ENCODE data around the gene TNFSF8.

The TNFSF8 gene

DNA sequence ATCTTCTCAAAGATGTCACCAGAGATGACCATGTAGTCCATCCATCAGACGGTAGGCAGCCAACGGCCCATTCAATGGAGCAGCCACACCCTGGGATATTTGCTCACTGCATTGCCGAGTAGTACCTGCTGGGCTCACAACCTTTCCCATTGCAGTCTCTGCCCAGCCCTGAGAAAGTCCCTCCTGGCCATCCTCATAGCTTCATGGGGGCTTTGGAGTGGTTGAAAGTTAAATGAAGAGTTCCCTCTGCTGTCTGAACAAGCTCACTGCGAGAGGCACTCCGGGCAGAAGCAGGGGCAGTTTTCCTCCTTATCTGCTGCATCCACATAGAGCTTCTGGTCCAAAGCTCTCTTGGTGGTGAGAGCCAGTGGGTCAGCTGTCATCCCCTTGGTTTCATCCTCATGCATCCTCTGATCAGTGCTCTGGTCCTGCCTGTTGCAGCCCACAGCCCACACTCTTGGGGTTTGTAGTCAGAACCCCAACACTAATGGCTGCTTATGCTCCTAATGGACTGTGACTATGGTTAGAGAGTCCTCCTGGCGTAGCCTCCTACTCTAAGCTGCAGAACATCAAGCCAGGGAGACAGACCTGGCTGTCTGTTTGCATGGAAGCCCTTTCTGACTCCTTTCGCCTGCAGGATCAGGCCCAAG is 23.3 kb downstream of the TNFSF8 start:
- no peaks in the 10 kb centered on the region for H3K9me3 ChIP-seq (ENCODE audit: insufficient read depth, low read length)
- H3K27me3 ChIP-seq (ENCODE audit: insufficient read depth, insufficient read length) = peaks cover 14% of the 10 kb centered on the region
- TF ChIP-seq ZNF274 (IDR thresholded peaks at IDR 0.05; ENCODE audit: low read depth, low read length) (no peak), YY1 (IDR thresholded peaks at IDR 0.05; ENCODE audit: insufficient read depth, insufficient read length) (no peak), SUZ12 (IDR thresholded peaks at IDR 0.05; ENCODE audit: extremely low read depth, insufficient read depth, insufficient read length) (no peak)
- H3K9ac ChIP-seq (ENCODE audit: insufficient read length, low read depth) = peak overlapping the region; percentile 52
- peaks cover 16% of the 10 kb centered on the region for H3K4me1 ChIP-seq (ENCODE audit: insufficient read depth, insufficient read length)
- no peaks in the 10 kb centered on the region for H3K36me3 ChIP-seq (ENCODE audit: insufficient read depth, insufficient read length, low read length)
- peak; percentile 75 for DNase-seq (ENCODE audit: low read depth, low spot score)
- no peak overlapping the region for H3K4me3 ChIP-seq (ENCODE audit: insufficient read length, low read depth)

DNA sequence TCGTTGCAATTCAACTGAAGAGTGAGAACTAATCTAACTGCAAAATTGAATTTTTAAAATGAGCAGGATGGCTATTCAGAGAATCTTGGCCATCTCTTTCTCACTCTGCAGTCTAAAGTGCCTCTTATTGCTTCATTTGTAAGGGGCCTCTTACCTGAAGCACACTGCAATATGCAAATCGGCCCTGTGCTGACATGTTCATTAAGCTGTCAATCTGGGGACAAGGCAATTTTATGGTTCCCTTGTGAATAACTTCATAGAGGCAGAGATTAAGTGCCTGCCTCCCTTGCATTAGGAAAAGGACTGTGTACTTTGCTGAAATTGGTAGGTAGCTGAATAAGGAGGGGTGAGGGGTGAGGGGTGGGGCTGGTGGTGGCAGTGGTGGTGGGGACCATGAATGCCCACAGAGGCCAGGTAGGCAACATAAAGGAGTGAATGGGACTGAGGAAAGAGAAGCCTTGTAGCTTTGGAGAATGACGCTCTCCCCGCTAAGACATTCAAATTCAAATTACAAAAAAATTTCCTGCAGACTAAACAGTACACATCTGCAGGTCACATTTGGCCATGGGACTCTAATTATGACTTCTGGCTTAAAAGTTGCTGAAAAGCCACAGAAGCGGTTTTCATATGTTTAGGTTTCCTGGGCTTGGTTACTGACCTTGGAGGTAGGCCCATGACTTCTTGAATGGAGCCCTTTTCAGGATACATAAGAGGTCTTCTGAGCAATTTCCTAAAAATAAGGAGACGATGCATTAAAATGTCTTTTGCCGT is 25.0 kb downstream of the TNFSF8 start:
- TF ChIP-seq SUZ12 (IDR thresholded peaks at IDR 0.05; ENCODE audit: extremely low read depth, insufficient read depth, insufficient read length) (no peak), ZNF274 (IDR thresholded peaks at IDR 0.05; ENCODE audit: low read depth, low read length) (no peak), YY1 (IDR thresholded peaks at IDR 0.05; ENCODE audit: insufficient read depth, insufficient read length) (no peak)
- Histone ChIP-seq H3K4me1 (ENCODE audit: insufficient read depth, insufficient read length) (peaks cover 16% of the 10 kb centered on the region), H3K4me3 (ENCODE audit: insufficient read length, low read depth) (no peak overlapping the region), H3K27me3 (ENCODE audit: insufficient read depth, insufficient read length) (peaks cover 10% of the 10 kb centered on the region), H3K9ac (ENCODE audit: insufficient read length, low read depth) (no peak overlapping the region), H3K36me3 (ENCODE audit: insufficient read depth, insufficient read length, low read length) (no peaks in the 10 kb centered on the region), H3K9me3 (ENCODE audit: insufficient read depth, low read length) (no peaks in the 10 kb centered on the region)
- DNase-seq (ENCODE audit: low read depth, low spot score) = no peak

DNA sequence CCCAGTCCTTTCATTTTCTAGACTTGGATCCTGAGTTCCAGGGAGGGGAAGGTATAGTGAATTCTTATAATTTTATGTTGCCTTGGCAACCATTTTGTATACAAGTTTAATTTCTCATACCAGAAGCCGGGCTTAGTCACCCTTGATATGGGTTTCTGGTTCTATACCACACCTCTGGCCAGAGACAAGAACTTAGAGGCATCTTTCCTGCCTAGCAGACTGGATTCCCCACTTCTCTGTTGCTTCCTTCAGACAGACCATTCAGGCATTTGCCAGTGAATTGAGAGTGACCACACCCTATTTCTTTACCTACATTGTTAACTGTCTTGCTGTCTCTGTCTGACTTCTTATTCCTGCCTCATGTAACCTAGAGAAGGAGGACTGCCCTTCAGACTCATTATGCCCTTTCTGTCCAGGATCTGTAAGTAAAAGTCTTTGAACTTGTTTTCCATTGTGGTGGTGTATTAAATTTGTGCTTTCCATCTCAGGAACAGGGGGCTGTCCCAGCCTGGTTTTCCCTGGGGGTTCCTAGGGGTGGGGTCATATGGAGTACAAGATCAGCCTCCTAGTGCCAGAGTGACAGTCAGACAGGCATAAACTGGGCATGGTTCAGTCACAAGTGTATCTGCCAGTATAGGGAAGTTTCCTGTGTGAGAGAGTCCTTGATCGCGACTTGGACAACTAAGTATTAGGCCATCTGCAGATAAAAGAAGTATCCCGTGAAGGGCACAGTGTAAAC is 27.4 kb downstream of the TNFSF8 start:
- TF ChIP-seq ZNF274 (IDR thresholded peaks at IDR 0.05; ENCODE audit: low read depth, low read length) = no peak
- H3K9ac ChIP-seq (ENCODE audit: insufficient read length, low read depth) = no peak overlapping the region
- peaks cover 8% of the 10 kb centered on the region for H3K4me1 ChIP-seq (ENCODE audit: insufficient read depth, insufficient read length)
- H3K4me3 ChIP-seq (ENCODE audit: insufficient read length, low read depth) = no peak overlapping the region
- H3K9me3 ChIP-seq (ENCODE audit: insufficient read depth, low read length) = no peaks in the 10 kb centered on the region
- no peaks in the 10 kb centered on the region for H3K27me3 ChIP-seq (ENCODE audit: insufficient read depth, insufficient read length)
- no peaks in the 10 kb centered on the region for H3K36me3 ChIP-seq (ENCODE audit: insufficient read depth, insufficient read length, low read length)
- DNase-seq (ENCODE audit: low read depth, low spot score) = no peak

DNA sequence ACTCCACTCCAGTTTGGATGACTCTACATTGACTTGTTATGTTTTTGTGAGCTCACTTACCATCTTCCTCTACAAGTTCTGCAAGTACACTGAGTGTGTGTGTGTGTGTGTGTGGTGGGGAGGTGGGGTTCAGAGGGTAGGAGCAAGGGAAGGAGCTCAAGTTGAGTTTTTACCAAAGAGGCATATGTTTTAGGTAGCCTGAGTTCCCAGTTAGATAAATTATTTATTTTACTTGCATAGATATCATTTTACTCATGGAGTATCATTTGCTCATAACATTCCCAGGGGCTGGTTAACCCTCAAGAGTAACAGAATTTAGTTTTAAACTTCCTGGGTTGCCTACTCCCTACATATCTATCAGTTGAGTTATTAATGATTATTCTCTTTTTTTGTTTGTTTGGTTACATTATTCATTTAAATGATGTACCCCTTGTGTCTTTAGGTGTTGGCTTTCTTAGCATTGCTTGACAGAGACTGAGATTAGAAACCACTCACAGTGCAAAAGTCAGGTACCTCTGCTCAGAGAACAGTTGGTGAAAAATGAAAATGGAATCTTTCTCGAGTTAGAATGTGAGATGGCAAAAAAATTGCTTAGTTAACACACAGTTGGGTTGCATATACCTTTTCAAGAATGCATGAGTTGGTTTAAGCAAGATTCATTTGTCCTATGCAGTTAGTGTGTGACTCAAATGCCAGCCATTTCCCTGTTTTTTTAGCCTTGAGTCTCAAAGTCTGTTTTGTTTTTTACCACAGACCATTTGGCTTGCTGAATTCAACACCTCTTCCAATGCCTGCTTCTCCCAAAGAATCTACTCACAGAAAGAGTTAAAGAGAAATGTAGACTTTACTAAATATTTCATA is 29.2 kb downstream of the TNFSF8 start:
- H3K9me3 ChIP-seq (ENCODE audit: insufficient read depth, low read length) = no peaks in the 10 kb centered on the region
- H3K9ac ChIP-seq (ENCODE audit: insufficient read length, low read depth) = no peak overlapping the region
- H3K4me1 ChIP-seq (ENCODE audit: insufficient read depth, insufficient read length) = no peaks in the 10 kb centered on the region
- no peaks in the 10 kb centered on the region for H3K36me3 ChIP-seq (ENCODE audit: insufficient read depth, insufficient read length, low read length)
- DNase-seq (ENCODE audit: low read depth, low spot score) = no peak
- H3K27me3 ChIP-seq (ENCODE audit: insufficient read depth, insufficient read length) = no peaks in the 10 kb centered on the region
- no peak overlapping the region for H3K4me3 ChIP-seq (ENCODE audit: insufficient read length, low read depth)
- no peak for TF ChIP-seq SUZ12 (IDR thresholded peaks at IDR 0.05; ENCODE audit: extremely low read depth, insufficient read depth, insufficient read length)
- TF ChIP-seq ZNF274 (IDR thresholded peaks at IDR 0.05; ENCODE audit: low read depth, low read length) = no peak
- no peak for TF ChIP-seq YY1 (IDR thresholded peaks at IDR 0.05; ENCODE audit: insufficient read depth, insufficient read length)

DNA sequence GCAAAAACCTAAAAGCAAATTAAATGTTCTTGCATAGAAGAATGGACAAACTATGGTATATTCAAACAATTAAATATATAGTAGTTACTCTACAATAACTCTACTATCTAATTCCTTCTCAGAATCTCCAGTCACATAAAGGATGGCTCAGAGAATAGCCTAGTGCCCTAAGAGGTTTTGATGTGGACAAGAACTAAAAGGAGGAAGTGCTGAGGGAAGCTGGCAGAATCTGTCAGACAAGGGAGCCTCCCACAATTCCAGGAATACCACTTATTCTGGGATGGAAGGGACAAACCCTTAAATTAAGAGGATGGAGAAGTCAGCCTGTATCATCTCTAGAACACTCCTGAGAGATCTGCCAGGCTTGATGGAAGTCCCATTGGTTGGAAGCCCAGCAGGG is 30.4 kb downstream of the TNFSF8 start:
- H3K9ac ChIP-seq (ENCODE audit: insufficient read length, low read depth) = no peak overlapping the region
- H3K36me3 ChIP-seq (ENCODE audit: insufficient read depth, insufficient read length, low read length) = no peaks in the 10 kb centered on the region
- H3K4me3 ChIP-seq (ENCODE audit: insufficient read length, low read depth) = no peak overlapping the region
- DNase-seq (ENCODE audit: low read depth, low spot score) = no peak
- no peaks in the 10 kb centered on the region for H3K27me3 ChIP-seq (ENCODE audit: insufficient read depth, insufficient read length)
- no peaks in the 10 kb centered on the region for H3K9me3 ChIP-seq (ENCODE audit: insufficient read depth, low read length)
- H3K4me1 ChIP-seq (ENCODE audit: insufficient read depth, insufficient read length) = no peaks in the 10 kb centered on the region
- TF ChIP-seq SUZ12 (IDR thresholded peaks at IDR 0.05; ENCODE audit: extremely low read depth, insufficient read depth, insufficient read length) = no peak
- TF ChIP-seq ZNF274 (IDR thresholded peaks at IDR 0.05; ENCODE audit: low read depth, low read length) = no peak
- TF ChIP-seq YY1 (IDR thresholded peaks at IDR 0.05; ENCODE audit: insufficient read depth, insufficient read length) = no peak

- no peaks in the 10 kb centered on the region for H3K27me3 ChIP-seq (ENCODE audit: insufficient read depth, insufficient read length)
- H3K4me3 ChIP-seq (ENCODE audit: insufficient read length, low read depth) = no peak overlapping the region
- no peaks in the 10 kb centered on the region for H3K9me3 ChIP-seq (ENCODE audit: insufficient read depth, low read length)
- H3K9ac ChIP-seq (ENCODE audit: insufficient read length, low read depth) = no peak overlapping the region
- TF ChIP-seq YY1 (IDR thresholded peaks at IDR 0.05; ENCODE audit: insufficient read depth, insufficient read length) = no peak
- TF ChIP-seq ZNF274 (IDR thresholded peaks at IDR 0.05; ENCODE audit: low read depth, low read length) = no peak
- no peak for TF ChIP-seq SUZ12 (IDR thresholded peaks at IDR 0.05; ENCODE audit: extremely low read depth, insufficient read depth, insufficient read length)
- H3K36me3 ChIP-seq (ENCODE audit: insufficient read depth, insufficient read length, low read length) = no peaks in the 10 kb centered on the region
- no peaks in the 10 kb centered on the region for H3K4me1 ChIP-seq (ENCODE audit: insufficient read depth, insufficient read length)
- DNase-seq (ENCODE audit: low read depth, low spot score) = no peak
Observed at GRCh38 chr9:114899461-114899860, 30.9 kb downstream of the TNFSF8 start.
